Renal pelvis (tissue), 12 donors: ENCODE results near the gene RPL22L1. TPM values are rescaled to one million over a fixed set of nuclear protein-coding genes. Genes with fewer than 3 reads are reported as not detected.
A peak's percentile ranks its signal among the peaks of the same experiment; 100 is the strongest.

Experiments
- DNase-seq: peaks from one replicate; pipeline ENCODE4 v3.0.0-alpha.2; 2013
- long read RNA-seq, 16 experiments: transcript quantifications; one replicate each; lab custom pipeline, GENCODE V29; 2026
- polyA plus RNA-seq, 3 donors: library from polyadenylated mRNA; unstranded; fragments of 120-200 nt; gene quantifications; one replicate each; pipeline ENCODE4 v1.2.1, GENCODE V29; 2013; ENCODE audit not compliant: insufficient read length in 3 of 3

The RPL22L1 gene
- polyA plus RNA-seq, result 10 to 100 TPM; 60.2 to 65.8 (median 61.7) TPM
- long read RNA-seq, donor 1, transcript RPL22L1-201 (4 exons, 2,190 nt), result major isoform, 30 of 61 reads
- long read RNA-seq, donor 1, transcript RPL22L1-206 (4 exons, 587 nt), result minor isoform, 5 of 61 reads
- long read RNA-seq, donor 1, transcript RPL22L1-204 (4 exons, 581 nt), result minor isoform, 21 of 61 reads
- long read RNA-seq, donor 1, partial matches to known transcripts, result 0 of 61 reads
- long read RNA-seq, donor 1, other reads (novel, unspliced or antisense), result 0 of 61 reads
- long read RNA-seq, donor 2, transcript RPL22L1-201 (4 exons, 2,190 nt), result major isoform, 38 of 67 reads
- long read RNA-seq, donor 2, transcript RPL22L1-204 (4 exons, 581 nt), result minor isoform, 23 of 67 reads
- long read RNA-seq, donor 2, transcript RPL22L1-202 (4 exons, 506 nt), result minor isoform, 5 of 67 reads
- long read RNA-seq, donor 2, partial matches to known transcripts, result 0 of 67 reads
- long read RNA-seq, donor 2, other reads (novel, unspliced or antisense), result 0 of 67 reads
- long read RNA-seq, donor 3, transcript RPL22L1-204 (4 exons, 581 nt), result minor isoform, 13 of 83 reads
- long read RNA-seq, donor 3, transcript RPL22L1-202 (4 exons, 506 nt), result minor isoform, 10 of 83 reads
- long read RNA-seq, donor 3, transcript RPL22L1-201 (4 exons, 2,190 nt), result major isoform, 43 of 83 reads
- long read RNA-seq, donor 3, partial matches to known transcripts, result 12 of 83 reads
- long read RNA-seq, donor 3, other reads (novel, unspliced or antisense), result 0 of 83 reads
- long read RNA-seq, donor 4, transcript RPL22L1-204 (4 exons, 581 nt), result minor isoform, 27 of 77 reads
- long read RNA-seq, donor 4, transcript RPL22L1-201 (4 exons, 2,190 nt), result major isoform, 34 of 77 reads
- long read RNA-seq, donor 4, partial matches to known transcripts, result 9 of 77 reads
- long read RNA-seq, donor 4, other reads (novel, unspliced or antisense), result 0 of 77 reads
- long read RNA-seq, donor 5, transcript RPL22L1-201 (4 exons, 2,190 nt), result major isoform, 26 of 51 reads
- long read RNA-seq, donor 5, transcript RPL22L1-204 (4 exons, 581 nt), result minor isoform, 14 of 51 reads
- long read RNA-seq, donor 5, partial matches to known transcripts, result 5 of 51 reads
- long read RNA-seq, donor 5, other reads (novel, unspliced or antisense), result 0 of 51 reads
- long read RNA-seq, donor 6, transcript RPL22L1-201 (4 exons, 2,190 nt), result major isoform, 15 of 29 reads
- long read RNA-seq, donor 6, partial matches to known transcripts, result 7 of 29 reads
- long read RNA-seq, donor 6, other reads (novel, unspliced or antisense), result 0 of 29 reads
- long read RNA-seq, donor 7, transcript RPL22L1-201 (4 exons, 2,190 nt), result major isoform, 34 of 73 reads
- long read RNA-seq, donor 7, transcript RPL22L1-204 (4 exons, 581 nt), result minor isoform, 21 of 73 reads
- long read RNA-seq, donor 7, transcript RPL22L1-202 (4 exons, 506 nt), result minor isoform, 8 of 73 reads
- long read RNA-seq, donor 7, partial matches to known transcripts, result 6 of 73 reads
- long read RNA-seq, donor 7, other reads (novel, unspliced or antisense), result 0 of 73 reads
- long read RNA-seq, donor 8, transcript RPL22L1-201 (4 exons, 2,190 nt), result major isoform, 27 of 39 reads
- long read RNA-seq, donor 8, transcript RPL22L1-204 (4 exons, 581 nt), result minor isoform, 7 of 39 reads
- long read RNA-seq, donor 8, partial matches to known transcripts, result 0 of 39 reads
- long read RNA-seq, donor 8, other reads (novel, unspliced or antisense), result 0 of 39 reads
- long read RNA-seq, donor 9, transcript RPL22L1-201 (4 exons, 2,190 nt), result major isoform, 30 of 85 reads
- long read RNA-seq, donor 9, transcript RPL22L1-204 (4 exons, 581 nt), result minor isoform, 25 of 85 reads
- long read RNA-seq, donor 9, transcript RPL22L1-206 (4 exons, 587 nt), result minor isoform, 5 of 85 reads
- long read RNA-seq, donor 9, transcript RPL22L1-202 (4 exons, 506 nt), result minor isoform, 5 of 85 reads
- long read RNA-seq, donor 9, partial matches to known transcripts, result 19 of 85 reads
- long read RNA-seq, donor 9, other reads (novel, unspliced or antisense), result 0 of 85 reads
- long read RNA-seq, donor 10, transcript RPL22L1-201 (4 exons, 2,190 nt), result major isoform, 36 of 63 reads
- long read RNA-seq, donor 10, transcript RPL22L1-204 (4 exons, 581 nt), result minor isoform, 15 of 63 reads
- long read RNA-seq, donor 10, partial matches to known transcripts, result 7 of 63 reads
- long read RNA-seq, donor 10, other reads (novel, unspliced or antisense), result 0 of 63 reads
- long read RNA-seq, donor 11, transcript RPL22L1-204 (4 exons, 581 nt), result minor isoform, 11 of 36 reads
- long read RNA-seq, donor 11, transcript RPL22L1-201 (4 exons, 2,190 nt), result major isoform, 17 of 36 reads
- long read RNA-seq, donor 11, partial matches to known transcripts, result 0 of 36 reads
- long read RNA-seq, donor 11, other reads (novel, unspliced or antisense), result 0 of 36 reads
- long read RNA-seq, donor 12, transcript RPL22L1-201 (4 exons, 2,190 nt), result major isoform, 30 of 79 reads
- long read RNA-seq, donor 12, transcript RPL22L1-202 (4 exons, 506 nt), result minor isoform, 6 of 79 reads
- long read RNA-seq, donor 12, transcript RPL22L1-204 (4 exons, 581 nt), result minor isoform, 29 of 79 reads
- long read RNA-seq, donor 12, partial matches to known transcripts, result 8 of 79 reads
- long read RNA-seq, donor 12, other reads (novel, unspliced or antisense), result 0 of 79 reads
- long read RNA-seq, donor 13, transcript RPL22L1-201 (4 exons, 2,190 nt), result major isoform, 27 of 46 reads
- long read RNA-seq, donor 13, transcript RPL22L1-204 (4 exons, 581 nt), result minor isoform, 12 of 46 reads
- long read RNA-seq, donor 13, partial matches to known transcripts, result 0 of 46 reads
- long read RNA-seq, donor 13, other reads (novel, unspliced or antisense), result 0 of 46 reads
- long read RNA-seq, donor 14, result 0 reads
- long read RNA-seq, donor 15, transcript RPL22L1-201 (4 exons, 2,190 nt), result major isoform, 38 of 97 reads
- long read RNA-seq, donor 15, transcript RPL22L1-206 (4 exons, 587 nt), result minor isoform, 5 of 97 reads
- long read RNA-seq, donor 15, transcript RPL22L1-204 (4 exons, 581 nt), result minor isoform, 19 of 97 reads
- long read RNA-seq, donor 15, transcript RPL22L1-202 (4 exons, 506 nt), result minor isoform, 11 of 97 reads
- long read RNA-seq, donor 15, partial matches to known transcripts, result 23 of 97 reads
- long read RNA-seq, donor 15, other reads (novel, unspliced or antisense), result 0 of 97 reads
- long read RNA-seq, donor 16, transcript RPL22L1-204 (4 exons, 581 nt), result minor isoform, 22 of 107 reads
- long read RNA-seq, donor 16, transcript RPL22L1-201 (4 exons, 2,190 nt), result major isoform, 63 of 107 reads
- long read RNA-seq, donor 16, transcript RPL22L1-202 (4 exons, 506 nt), result minor isoform, 11 of 107 reads
- long read RNA-seq, donor 16, partial matches to known transcripts, result 9 of 107 reads
- long read RNA-seq, donor 16, other reads (novel, unspliced or antisense), result 0 of 107 reads

DNA sequence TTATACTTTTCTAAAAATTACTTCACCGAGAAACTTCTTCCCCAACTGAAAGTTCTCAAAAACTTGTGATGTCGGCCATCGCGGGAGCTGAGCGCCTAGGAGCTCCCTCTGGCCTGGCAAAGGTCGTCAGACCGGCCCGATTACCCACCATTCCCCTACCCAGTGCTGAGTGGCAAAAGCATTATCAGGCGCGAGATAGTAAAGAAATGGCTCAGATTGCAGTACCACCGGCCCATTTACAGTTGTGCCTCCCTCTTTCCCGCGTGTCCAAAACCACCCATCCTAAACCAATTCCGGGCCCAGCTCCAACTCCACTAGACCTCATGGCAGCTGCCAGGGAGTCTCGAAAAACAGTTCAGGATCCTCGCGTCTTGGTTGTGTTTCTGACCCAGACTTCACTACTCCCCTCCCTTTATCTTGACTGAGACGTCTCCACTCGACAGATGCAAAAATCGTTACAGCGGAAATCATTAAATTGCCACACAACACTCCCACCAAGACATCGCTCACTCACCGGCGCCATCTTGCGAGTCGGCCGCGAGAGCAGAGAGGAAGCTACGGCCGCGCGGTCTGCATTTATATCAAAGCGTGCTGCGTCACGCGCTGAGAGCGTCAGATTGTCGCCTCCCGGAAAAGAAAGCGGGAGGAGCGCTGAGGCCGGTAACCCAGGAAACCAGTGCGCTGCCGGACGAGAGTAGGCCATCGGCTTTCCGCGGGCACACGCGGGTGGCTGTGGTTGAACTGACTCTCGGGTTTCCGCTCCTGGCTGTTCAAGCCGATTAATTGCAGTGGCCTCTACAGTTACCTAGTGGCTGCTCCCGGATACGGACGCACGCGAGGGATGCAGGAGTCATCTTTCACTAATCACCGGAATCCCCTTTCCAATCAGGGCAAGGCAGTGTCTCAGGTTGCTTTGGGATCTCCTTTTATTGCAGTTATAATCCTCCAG lies at the start of gene RPL22L1:
TSS of gene RPL22L1 (minus strand) at position 551 of the 949 bp plus-strand sequence. CDS start at position 523, 28 bp downstream.
- peak; percentile 96 for DNase-seq

- no peak for DNase-seq
These were observed 48.7 kb upstream of the RPL22L1 start for GRCh38 chr3:170918715-170919114.

- no peak for DNase-seq
These were observed 44.7 kb upstream of the RPL22L1 start for GRCh38 chr3:170914690-170915089.

DNA sequence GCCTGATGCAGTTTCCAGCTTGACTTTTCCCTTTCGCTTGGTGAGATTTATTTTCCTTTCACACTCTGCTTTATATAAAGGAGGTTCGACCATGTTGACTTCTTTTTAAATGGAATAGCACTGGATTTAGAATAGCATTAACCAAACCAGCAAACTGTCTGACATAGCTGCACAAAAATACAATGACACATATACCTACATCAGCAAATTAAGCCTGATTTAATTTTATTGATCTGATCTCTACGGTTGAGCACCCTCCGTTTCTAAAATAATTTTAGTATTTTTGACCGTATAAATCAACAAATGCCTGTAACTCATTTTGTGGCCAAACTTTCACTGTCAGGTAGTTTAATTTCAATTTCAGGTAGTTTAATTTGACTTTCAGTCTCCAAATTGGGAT lies 44.2 kb upstream of the RPL22L1 start:
- DNase-seq, result no peak

DNA sequence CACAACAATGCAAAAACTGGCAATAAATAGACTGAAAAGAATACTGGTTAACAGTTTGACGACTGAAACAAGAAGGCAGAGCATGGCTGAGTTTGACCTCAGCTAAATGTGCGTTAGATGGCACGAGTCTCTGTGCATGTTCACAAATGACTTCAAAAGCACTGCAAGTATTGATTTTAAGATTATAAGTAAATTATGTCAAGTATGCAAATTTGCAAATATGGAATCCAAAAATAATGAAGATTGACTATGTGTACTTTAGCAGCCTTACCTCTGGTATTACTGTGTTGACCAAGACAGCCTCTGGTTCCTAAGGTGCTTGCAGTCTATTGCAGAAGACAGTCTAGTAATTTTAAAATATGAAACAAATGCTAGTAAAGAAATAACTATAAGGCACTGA lies 41.1 kb upstream of the RPL22L1 start:
- no peak for DNase-seq

DNA sequence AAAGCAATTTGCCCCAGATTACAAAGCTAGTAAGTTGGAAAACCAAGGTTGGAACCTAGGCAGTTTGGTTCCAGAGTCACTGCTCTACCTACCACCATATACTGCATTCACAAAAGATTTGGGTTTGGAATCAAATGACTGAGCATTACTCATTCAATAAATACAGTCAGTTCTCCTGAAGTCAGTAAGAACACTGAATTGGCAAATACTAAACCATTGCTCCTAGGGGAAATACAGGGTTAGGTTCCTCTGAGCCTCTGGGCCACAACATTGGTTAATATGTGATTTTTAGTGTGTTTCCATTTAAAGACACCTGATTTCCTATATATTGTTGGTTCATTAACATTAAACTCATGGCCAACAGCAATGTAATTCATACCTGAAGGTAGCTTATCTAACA lies 40.5 kb upstream of the RPL22L1 start:
- DNase-seq, result no peak

DNA sequence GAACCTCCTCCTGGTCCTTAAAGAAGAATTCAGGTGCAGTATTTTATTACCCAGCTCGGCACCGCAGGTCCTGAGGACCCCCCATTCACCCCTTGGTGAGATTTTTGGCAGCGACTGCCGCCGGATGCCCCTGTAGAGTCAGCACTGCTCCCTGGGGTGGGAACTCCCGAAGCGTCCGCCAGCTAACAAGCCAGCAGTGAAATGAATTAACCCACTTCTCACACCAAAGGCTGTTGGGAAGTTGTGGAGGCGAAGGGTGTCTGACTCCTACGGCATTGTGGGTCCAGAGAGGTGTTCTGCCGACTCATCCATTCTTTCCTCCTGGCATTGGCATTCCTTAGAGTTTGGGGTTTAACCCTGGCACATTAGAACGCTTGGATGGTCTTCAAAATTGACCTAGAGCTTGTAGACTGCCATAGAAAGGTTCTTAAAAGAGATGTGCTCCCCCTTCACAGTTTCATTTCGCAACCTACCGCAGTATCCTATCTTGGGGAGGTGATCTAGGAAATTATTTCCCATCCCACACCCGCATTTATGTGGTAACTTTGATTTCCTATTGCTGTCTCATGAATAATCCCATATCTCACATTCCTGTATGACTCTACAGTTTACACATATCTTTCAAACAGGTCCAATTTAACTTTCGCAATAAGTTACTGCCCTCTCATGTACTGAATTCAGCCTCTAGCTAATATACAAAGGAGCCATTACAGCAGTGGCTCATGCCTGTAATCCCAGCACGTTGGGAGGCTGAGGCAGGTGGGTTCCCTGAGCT lies 39.3 kb upstream of the RPL22L1 start:
- no peak for DNase-seq

DNA sequence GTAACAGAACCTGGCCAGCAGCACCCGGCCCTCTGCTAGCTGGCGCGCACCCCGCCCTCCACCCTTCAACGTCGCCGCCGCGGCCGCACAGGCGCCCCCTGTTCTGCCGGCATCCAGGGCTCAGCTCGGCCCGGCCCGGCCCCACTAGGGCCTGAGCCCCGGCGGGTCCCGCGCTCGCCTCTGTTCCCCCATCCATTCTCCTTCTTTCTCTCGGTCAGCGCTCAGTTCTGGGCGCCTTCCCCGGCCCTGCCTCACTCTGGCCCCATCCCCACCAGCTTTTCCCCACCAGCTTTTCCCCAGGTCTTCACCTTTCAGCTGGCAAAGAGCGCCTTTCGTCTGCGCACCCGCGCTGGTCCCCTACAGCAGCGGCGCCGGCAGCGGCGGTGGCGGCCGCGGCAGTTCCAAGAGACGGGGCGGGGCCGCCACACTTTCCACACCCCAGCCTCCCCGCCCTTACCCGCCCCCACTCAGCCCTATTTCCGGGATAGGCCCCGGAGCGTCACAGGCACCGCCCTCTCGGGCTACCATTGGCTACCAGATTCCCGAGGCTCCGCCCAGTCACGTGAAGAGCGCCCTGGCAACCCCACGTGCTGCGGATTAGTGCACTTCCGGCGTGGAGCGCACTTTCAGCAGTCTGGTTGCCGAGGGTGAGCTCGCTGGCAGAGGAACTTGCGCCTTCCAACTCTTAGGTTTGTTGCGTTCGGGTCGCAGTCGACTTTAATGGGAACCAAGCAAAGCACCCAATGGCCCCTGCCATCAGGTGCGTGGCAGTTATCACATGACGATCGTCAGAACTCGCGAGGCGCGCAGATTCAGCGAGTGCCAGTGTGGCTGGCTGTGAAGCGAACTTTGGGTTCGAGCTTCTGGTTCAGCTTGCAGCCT lies 38.5 kb upstream of the RPL22L1 start, which contains the start of gene EIF5A2:
TSS of gene EIF5A2 (minus strand) at position 403 of the 882 bp plus-strand sequence. CDS start 831 bp downstream, outside the sequence.
- DNase-seq, result peak; percentile 92

- no peak for DNase-seq
These were observed 37.7 kb upstream of the RPL22L1 start for GRCh38 chr3:170907637-170908234.

DNA sequence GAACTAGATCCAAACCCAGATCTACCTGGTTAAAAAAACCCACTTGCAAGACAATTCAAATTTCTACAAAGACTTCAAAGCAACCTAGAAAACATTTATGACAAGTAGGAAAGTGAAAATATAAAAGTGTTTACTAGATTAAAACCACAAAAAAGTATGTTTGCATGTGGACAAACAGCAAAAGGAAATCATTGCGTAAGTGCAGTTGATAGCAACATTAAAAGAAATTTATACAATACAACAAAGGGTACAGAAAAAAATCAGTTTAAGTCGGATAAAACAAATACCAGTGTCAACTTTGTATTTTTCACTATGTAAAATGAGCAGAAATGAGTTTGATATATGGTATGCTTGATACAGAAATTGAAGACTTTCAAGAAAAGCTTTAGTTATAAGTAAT lies 35.9 kb upstream of the RPL22L1 start:
- DNase-seq, result no peak

GRCh38 chr3:170903123-170903522 lies 33.1 kb upstream of the RPL22L1 start:
- no peak for DNase-seq

DNA sequence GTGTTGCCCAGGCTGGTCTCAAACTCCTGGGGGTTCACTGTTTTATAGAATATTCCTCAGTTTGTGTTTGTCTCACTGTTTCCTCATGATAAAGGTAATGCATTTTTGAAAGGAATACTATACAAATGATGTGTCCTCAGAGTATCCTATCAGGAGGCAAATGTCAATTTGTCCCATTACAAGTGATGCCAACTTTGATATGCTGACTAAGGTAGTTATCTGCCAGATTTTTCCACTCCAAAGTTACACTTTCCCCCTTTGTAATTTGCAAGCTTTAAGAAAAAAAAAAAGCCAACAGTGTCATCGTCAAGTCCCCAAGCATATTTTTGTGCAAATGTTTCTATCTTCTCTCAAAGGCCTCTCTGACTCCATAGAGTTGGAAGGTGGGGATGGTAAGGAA lies 29.5 kb upstream of the RPL22L1 start:
- no peak for DNase-seq

DNA sequence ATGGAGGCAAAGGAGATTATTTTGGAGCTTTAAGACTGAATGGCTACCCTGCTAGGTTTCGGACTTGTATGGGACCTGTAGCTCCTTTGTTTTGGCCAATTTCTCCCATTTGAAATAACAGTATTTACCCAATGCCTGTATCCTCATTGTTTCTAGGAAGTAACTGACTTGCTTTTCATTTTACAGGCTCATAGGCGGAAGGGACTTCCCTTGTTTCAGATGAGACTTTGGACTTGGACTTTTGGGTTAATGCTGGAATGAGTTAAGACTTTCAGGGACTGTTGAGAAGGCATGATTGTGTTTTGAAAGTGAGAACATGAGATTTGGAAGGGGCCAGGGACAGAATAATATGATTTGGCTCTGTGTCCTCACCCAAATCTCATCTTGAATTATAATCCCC lies 28.0 kb upstream of the RPL22L1 start:
- no peak for DNase-seq
